NAMALWA (cell line): ENCODE measurements around the gene POU2AF3.

Experiments
- DNase-seq: peaks from one replicate; pipeline ENCODE4 v3.0.0-alpha.2; 2015; ENCODE audit warnings: low spot score

POU2AF3 gene

GRCh38 chr11:111353776-111354600 lies 55.6 kb downstream of the POU2AF3 start:
- DNase-seq: no peak

- no peak for DNase-seq
These were observed 56.2 kb downstream of the POU2AF3 start for GRCh38 chr11:111354601-111354891.

- DNase-seq: no peak
These were observed 56.8 kb downstream of the POU2AF3 start for GRCh38 chr11:111355101-111355500.

- no peak for DNase-seq
These were observed 57.8 kb downstream of the POU2AF3 start for GRCh38 chr11:111355956-111356659.

GRCh38 chr11:111356660-111357048 lies 58.3 kb downstream of the POU2AF3 start:
- DNase-seq: no peak

- DNase-seq: no peak
These were observed 59.0 kb downstream of the POU2AF3 start for GRCh38 chr11:111357150-111358037.
